Measurements from ENCODE around the gene CARMIL1.

CARMIL1 gene

DNA sequence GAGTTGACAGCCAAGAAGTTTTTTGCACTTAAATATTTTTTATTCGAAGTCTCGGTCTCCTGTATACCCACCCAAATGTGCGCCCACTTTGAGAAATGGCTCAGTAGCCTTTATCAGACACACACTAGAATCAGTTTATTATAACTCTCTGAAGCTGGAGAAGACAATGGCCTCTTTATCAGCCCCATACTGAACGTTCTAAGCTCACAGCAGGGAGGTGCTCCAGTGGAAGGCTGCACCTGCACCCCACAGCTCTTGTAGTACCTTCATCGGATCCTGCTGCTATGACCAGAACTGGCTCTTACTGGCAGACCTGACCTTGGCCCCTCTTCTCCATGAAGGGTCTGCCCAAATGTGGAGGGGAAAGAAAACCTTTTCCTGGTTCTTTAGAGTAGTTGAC is 207.8 kb downstream of the CARMIL1 start:
- no peak overlapping the region for H3K4me3 ChIP-seq (ENCODE audit: low read depth, low read length)
- no peak for TF ChIP-seq CTCF (IDR thresholded peaks at IDR 0.05; ENCODE audit: low read depth, low read length)

DNA sequence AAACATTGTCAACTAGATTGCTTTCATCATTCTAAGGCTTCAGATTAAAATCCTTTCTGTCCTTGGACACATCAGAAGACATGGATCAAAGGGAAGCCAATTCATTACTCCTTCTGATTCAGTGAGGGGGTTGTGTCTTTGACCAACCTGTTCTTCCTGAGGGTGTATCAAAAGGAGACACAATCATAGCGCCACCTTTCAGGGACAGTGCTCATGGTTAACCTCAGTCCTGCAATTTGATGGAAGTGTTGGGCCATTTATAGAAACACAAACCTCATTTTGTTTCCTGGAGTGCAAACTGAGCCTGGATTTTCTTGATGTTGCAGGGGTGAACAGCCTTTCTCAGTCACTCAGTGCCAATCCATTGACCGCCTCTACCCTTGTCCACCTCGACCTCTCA is 209.0 kb downstream of the CARMIL1 start:
- no peak for TF ChIP-seq CTCF (IDR thresholded peaks at IDR 0.05; ENCODE audit: low read depth, low read length)
- no peak overlapping the region for H3K4me3 ChIP-seq (ENCODE audit: low read depth, low read length)

DNA sequence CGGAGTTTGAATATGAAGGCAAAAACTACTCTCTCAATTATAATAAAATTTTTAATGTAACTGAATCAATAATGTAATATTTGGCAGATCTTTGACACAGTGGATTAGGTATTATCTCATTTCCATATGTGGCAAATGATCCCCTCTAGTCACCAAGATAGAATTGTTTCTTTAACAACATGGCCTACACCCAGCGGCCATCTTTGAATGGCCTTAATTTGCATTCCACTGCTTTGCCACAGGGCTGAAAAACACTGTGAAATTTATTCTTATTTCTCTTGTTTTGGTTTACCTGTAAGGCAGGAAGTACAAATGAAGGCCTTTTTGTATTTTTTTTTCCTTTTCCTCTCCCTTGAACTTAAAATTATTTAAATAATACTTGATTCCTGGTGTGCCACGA is 210.2 kb downstream of the CARMIL1 start:
- no peak for TF ChIP-seq CTCF (IDR thresholded peaks at IDR 0.05; ENCODE audit: low read depth, low read length)
- no peak overlapping the region for H3K4me3 ChIP-seq (ENCODE audit: low read depth, low read length)

GRCh38 chr6:25490018-25490801 is 211.0 kb downstream of the CARMIL1 start:
- H3K4me3 ChIP-seq (ENCODE audit: low read depth, low read length), result no peak overlapping the region
- peak; percentile 57 for TF ChIP-seq CTCF (IDR thresholded peaks at IDR 0.05; ENCODE audit: low read depth, low read length)

DNA sequence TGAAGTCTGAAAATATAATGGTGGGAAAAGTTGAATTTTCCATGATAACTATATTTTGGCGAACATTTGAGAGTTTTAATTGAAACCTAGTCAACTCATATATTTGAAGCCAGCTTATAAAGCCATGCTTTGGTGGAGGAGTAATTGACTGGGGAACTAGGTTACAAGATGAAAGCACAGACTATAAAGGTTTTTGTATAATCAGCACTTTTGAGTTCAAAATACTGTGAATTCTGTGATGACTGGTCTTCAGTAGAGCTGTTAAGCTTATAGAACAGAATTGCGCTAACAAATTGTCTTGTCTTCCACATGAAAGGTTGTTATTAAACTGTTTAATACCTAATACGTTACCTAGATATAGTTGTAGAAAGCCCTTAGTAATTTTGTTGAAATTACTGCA is 213.8 kb downstream of the CARMIL1 start:
- TF ChIP-seq CTCF (IDR thresholded peaks at IDR 0.05; ENCODE audit: low read depth, low read length), result no peak
- no peak overlapping the region for H3K4me3 ChIP-seq (ENCODE audit: low read depth, low read length)

DNA sequence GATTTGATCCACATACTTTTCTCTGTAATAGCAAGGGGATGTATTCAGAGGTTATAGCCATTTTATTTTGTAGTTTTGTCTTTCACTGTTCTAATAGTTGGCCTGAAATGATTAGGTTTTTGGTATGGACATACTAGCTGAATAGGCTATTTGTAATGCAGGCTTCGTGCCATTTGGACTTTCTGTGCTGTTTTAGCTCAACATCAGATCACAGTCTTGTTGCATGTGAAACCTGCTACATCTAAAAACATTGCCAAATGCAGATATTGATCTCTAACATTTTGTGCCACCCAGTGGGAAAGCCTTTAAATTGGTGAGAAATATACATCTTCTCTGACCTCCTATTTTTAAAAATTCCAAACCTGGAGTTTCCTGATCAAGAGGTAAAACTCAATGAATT is 215.3 kb downstream of the CARMIL1 start:
- no peak for TF ChIP-seq CTCF (IDR thresholded peaks at IDR 0.05; ENCODE audit: low read depth, low read length)
- no peak overlapping the region for H3K4me3 ChIP-seq (ENCODE audit: low read depth, low read length)

DNA sequence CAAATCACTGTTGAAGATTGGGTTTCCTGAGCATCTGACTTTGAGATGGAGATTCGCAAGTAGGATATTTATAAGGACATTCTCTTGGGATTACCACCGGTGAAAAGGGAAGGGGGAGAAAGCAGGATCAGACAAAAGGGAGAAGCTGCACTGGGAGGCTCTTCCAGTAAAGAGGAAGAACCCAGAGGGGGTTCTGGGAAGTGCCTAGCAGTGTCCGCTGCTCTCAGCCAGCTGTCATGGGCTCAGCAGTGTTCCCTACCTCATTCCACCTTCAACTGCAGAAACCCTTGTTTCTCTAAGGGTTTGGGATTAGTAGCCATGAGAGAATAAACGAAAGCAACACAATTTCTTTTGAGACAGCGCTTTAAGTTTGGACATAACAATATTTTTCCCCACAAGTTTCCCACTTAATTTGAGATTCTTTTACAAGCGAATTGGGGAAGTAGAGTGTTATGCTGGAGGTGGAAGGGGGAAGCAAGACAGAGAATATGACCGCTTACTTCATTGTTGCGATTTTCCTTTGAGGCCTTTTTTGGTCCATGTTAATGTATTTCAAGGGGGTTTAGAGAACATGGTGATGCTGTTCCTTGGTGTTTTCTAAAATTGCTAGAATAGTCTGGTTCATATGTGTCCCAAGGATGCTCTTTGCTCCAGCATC is 218.3 kb downstream of the CARMIL1 start:
- no peak overlapping the region for H3K4me3 ChIP-seq (ENCODE audit: low read depth, low read length)

More for the DNA sequence above, 218.3 kb downstream of the CARMIL1 start:
- no peak for TF ChIP-seq CTCF (IDR thresholded peaks at IDR 0.05; ENCODE audit: low read depth, low read length)

Measured in WI38 (cell line).